Glutamatergic neuron (in vitro differentiated cells): Measurements from ENCODE around the gene RHNO1. TPM values are rescaled to one million over a fixed set of nuclear protein-coding genes. Genes with fewer than 3 reads are reported as not detected.
"Not testable (repeated sequence)": the region's sequence is repeated elsewhere in the genome, so short reads cannot be mapped to it uniquely, and the experiment has no call there.

ENCODE experiments used
- DNase-seq: peaks from one replicate; pipeline ENCODE4 v3.0.0; 2022
- H3K27ac Mint-ChIP-seq: one replicate; pipeline ENCODE4 v1.8.0; 2020; ENCODE audit warnings: mild to moderate bottlenecking, mixed read lengths, inconsistent platforms; ENCODE audit not compliant: unreplicated experiment
- H3K27me3 Mint-ChIP-seq: one replicate; pipeline ENCODE4 v1.8.0; 2020; ENCODE audit warnings: mild to moderate bottlenecking, moderate library complexity, mixed read lengths, inconsistent platforms; ENCODE audit not compliant: unreplicated experiment
- H3K36me3 Mint-ChIP-seq: one replicate; pipeline ENCODE4 v1.8.0; 2020; ENCODE audit warnings: mild to moderate bottlenecking, mixed read lengths, inconsistent platforms; ENCODE audit not compliant: unreplicated experiment
- H3K4me1 Mint-ChIP-seq: one replicate; pipeline ENCODE4 v1.8.0; 2020; ENCODE audit warnings: mild to moderate bottlenecking, low read depth, mixed read lengths, inconsistent platforms; ENCODE audit not compliant: unreplicated experiment
- H3K4me3 Mint-ChIP-seq: one replicate; pipeline ENCODE4 v1.8.0; 2020; ENCODE audit warnings: mild to moderate bottlenecking, mixed read lengths, inconsistent platforms; ENCODE audit not compliant: unreplicated experiment
- H3K9me3 Mint-ChIP-seq: one replicate; pipeline ENCODE4 v1.8.0; 2020; ENCODE audit warnings: mild to moderate bottlenecking, moderate library complexity, mixed read lengths, inconsistent platforms; ENCODE audit not compliant: unreplicated experiment
- total RNA-seq: library from RNA; stranded (reverse); fragmentation: NEBNext Ultra II Directional; extraction: Animal tissue kit (Norgen Biotek cat#: 25700); gene quantifications from one replicate; pipeline ENCODE4 v1.2.1, GENCODE V29; 2021; ENCODE audit not compliant: unreplicated experiment
- TF ChIP-seq, protein P1 (sequence below): fragments of 200-600 bp; sonication (generic); IDR thresholded peaks from one replicate; pipeline ENCODE4 v1.5.0; 2021; ENCODE audit not compliant: partially characterized antibody, unreplicated experiment

The RHNO1 gene
- total RNA-seq, 1 donor from 2014 or later, result 14.8 TPM

DNA sequence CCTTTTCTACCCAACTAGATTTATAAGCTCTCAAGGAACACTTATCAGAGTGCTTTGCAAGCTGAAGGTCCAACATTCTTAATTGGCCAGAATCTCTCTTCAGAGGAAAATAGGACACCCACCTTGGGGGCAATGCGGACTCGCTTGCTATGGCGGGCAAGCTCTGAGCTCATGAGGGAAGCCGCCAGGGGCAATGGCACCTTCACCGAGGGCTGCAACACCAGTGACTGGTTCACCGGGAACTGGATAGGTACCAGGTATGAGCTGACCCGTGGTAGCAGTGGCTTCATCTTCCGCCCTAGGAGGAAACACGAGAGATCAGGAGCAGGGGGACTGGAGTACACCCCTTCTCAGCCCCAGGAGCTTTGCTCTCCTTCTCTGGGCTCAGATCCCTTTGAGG is 12.8 kb upstream of the RHNO1 start:
- Mint-ChIP-seq H3K27ac (no peak overlapping the region), H3K9me3 (peaks cover 2% of the 10 kb centered on the region), H3K4me1 (no peaks in the 10 kb centered on the region), H3K4me3 (no peak overlapping the region), H3K27me3 (peaks cover 2% of the 10 kb centered on the region), H3K36me3 (no peaks in the 10 kb centered on the region)
- TF ChIP-seq, protein P1, sequence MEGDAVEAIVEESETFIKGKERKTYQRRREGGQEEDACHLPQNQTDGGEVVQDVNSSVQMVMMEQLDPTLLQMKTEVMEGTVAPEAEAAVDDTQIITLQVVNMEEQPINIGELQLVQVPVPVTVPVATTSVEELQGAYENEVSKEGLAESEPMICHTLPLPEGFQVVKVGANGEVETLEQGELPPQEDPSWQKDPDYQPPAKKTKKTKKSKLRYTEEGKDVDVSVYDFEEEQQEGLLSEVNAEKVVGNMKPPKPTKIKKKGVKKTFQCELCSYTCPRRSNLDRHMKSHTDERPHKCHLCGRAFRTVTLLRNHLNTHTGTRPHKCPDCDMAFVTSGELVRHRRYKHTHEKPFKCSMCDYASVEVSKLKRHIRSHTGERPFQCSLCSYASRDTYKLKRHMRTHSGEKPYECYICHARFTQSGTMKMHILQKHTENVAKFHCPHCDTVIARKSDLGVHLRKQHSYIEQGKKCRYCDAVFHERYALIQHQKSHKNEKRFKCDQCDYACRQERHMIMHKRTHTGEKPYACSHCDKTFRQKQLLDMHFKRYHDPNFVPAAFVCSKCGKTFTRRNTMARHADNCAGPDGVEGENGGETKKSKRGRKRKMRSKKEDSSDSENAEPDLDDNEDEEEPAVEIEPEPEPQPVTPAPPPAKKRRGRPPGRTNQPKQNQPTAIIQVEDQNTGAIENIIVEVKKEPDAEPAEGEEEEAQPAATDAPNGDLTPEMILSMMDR, result no peak
- no peak for DNase-seq

GRCh38 chr12:2868986-2869632 is 7.9 kb upstream of the RHNO1 start:
- not testable (repeated sequence) for H3K4me1 Mint-ChIP-seq, H3K36me3 Mint-ChIP-seq, H3K9me3 Mint-ChIP-seq, H3K4me3 Mint-ChIP-seq, H3K27me3 Mint-ChIP-seq, H3K27ac Mint-ChIP-seq, DNase-seq

DNA sequence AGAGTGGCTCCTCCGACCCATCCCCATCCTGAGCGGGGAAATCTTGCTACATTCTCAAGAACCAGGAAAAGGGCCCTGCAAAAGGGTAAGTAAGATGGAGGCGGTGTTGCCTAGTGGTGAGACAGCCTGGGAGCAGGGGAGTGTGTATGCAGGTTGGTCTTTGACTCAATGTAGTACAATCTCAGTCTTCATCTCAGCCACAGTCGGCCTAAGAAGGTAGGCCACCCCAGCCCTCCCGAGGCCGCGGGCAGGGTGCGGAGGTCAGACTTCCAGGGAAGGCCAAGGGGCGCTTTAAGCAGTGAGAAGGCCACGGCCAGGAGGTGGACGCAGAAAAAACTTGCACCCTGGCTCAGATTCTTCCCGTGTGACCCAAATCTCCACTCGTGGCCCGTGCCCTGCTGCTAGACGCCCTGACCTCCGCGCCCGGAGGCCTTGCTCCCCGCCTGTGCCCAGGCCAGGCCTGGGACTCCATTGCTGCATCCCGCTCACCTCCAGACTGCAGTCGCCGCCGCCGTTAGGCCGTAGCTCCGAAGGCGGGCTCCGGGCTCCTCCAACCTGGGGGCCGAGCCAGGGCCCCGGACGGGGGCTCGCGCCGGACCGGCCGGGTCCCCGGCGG is 484 bp upstream of the RHNO1 start:
- Mint-ChIP-seq H3K27me3 (no peaks in the 10 kb centered on the region), H3K36me3 (no peaks in the 10 kb centered on the region), H3K27ac (no peak overlapping the region), H3K4me1 (peaks cover 9% of the 10 kb centered on the region), H3K9me3 (peaks cover 6% of the 10 kb centered on the region), H3K4me3 (peak overlapping the region; percentile 58)
- DNase-seq, result no peak
- TF ChIP-seq, protein P1, result no peak

- Mint-ChIP-seq H3K4me1 (peaks cover 9% of the 10 kb centered on the region), H3K36me3 (no peaks in the 10 kb centered on the region), H3K27ac (peak overlapping the region; percentile 41), H3K9me3 (peaks cover 6% of the 10 kb centered on the region), H3K27me3 (no peaks in the 10 kb centered on the region), H3K4me3 (peak overlapping the region; percentile 98)
- TF ChIP-seq, protein P1, result no peak
- DNase-seq, result no peak
These were observed 1.1 kb downstream of the RHNO1 start for GRCh38 chr12:2877953-2878732.

GRCh38 chr12:2879853-2880252 is 2.8 kb downstream of the RHNO1 start:
- Mint-ChIP-seq H3K9me3 (peaks cover 6% of the 10 kb centered on the region), H3K27ac (no peak overlapping the region), H3K36me3 (no peaks in the 10 kb centered on the region), H3K27me3 (peaks cover 2% of the 10 kb centered on the region), H3K4me3 (no peak overlapping the region), H3K4me1 (peaks cover 9% of the 10 kb centered on the region)
- TF ChIP-seq, protein P1, result no peak
- DNase-seq, result no peak
